Colonic mucosa (tissue), 4 donors: ENCODE results near the gene SRPK1. TPM values are rescaled to one million over a fixed set of nuclear protein-coding genes. Genes with fewer than 3 reads are reported as not detected.
"Not testable (repeated sequence)": the region's sequence is repeated elsewhere in the genome, so short reads cannot be mapped to it uniquely, and the experiment has no call there.

Source experiments
- DNase-seq: peaks from one replicate; pipeline ENCODE4 v3.0.0-alpha.2; 2020
- H3K27ac ChIP-seq: fragments of 200-600 bp; one replicate; pipeline ENCODE4 v1.8.0; 2021
- H3K27me3 ChIP-seq: fragments of 200-600 bp; one replicate; pipeline ENCODE4 v1.8.0; 2021
- H3K36me3 ChIP-seq: fragments of 200-600 bp; one replicate; pipeline ENCODE4 v1.8.0; 2021
- H3K4me1 ChIP-seq: fragments of 200-600 bp; one replicate; pipeline ENCODE4 v1.8.0; 2021; ENCODE audit warnings: mild to moderate bottlenecking
- H3K4me3 ChIP-seq: fragments of 200-600 bp; one replicate; pipeline ENCODE4 v1.8.0; 2021
- H3K9ac ChIP-seq, 2 donors: one replicate each; pipeline ENCODE4 v1.7.0; 2013; ENCODE audit warnings: control low read depth in 2 of 2, low read depth in 2 of 2, low read length in 2 of 2
- H3K9me3 ChIP-seq: fragments of 200-600 bp; one replicate; pipeline ENCODE4 v1.8.0; 2021
- CTCF ChIP-seq: fragments of 200-600 bp; IDR thresholded peaks from one replicate; pipeline ENCODE4 v1.8.0; 2022; ENCODE audit warnings: antibody characterized with exemption, mild to moderate bottlenecking
- intact Hi-C: fragments of 100-400 bp; cut with DNase I; formaldehyde crosslinking; loops from one replicate; pipeline ENCODE4 v1.14.1; 2022
- total RNA-seq, 2 donors: library from RNA; stranded (reverse); fragmentation: NEBNext Ultra II Directional in 1 of 2; extraction: Animal tissue kit (Norgen Biotek cat#: 25700) in 1 of 2; gene quantifications; one replicate each; pipeline ENCODE4 v1.2.1, GENCODE V29; 2021
- donor health status: healthy.
- donor health status: DM: no; HTN: no; CAD: no.
- donor health status: DM: no; HTN: no; CAD: no.

The SRPK1 gene
- total RNA-seq, 2 donors from 2014 or later: 89.4 to 111 TPM

- Histone ChIP-seq H3K4me3 (no peak overlapping the region), H3K4me1 (no peaks in the 10 kb centered on the region), H3K9ac (no peak overlapping the region), H3K27me3 (no peaks in the 10 kb centered on the region), H3K36me3 (no peaks in the 10 kb centered on the region), H3K9me3 (no peaks in the 10 kb centered on the region), H3K27ac (no peak overlapping the region)
- intact Hi-C loops: no loop called here
- no peak for DNase-seq
- no peak for TF ChIP-seq CTCF
Observed at GRCh38 chr6:35936681-35937359, 15.9 kb upstream of the SRPK1 start.

GRCh38 chr6:35935469-35935868 is 14.6 kb upstream of the SRPK1 start:
- Histone ChIP-seq H3K4me3 (no peak overlapping the region), H3K9me3 (no peaks in the 10 kb centered on the region), H3K27me3 (no peaks in the 10 kb centered on the region), H3K36me3 (no peaks in the 10 kb centered on the region), H3K4me1 (no peaks in the 10 kb centered on the region), H3K27ac (no peak overlapping the region), H3K9ac (no peak overlapping the region)
- no peak for TF ChIP-seq CTCF
- intact Hi-C loops: no loop called here
- no peak for DNase-seq

- H3K4me3 ChIP-seq: no peak overlapping the region
- no peak for DNase-seq
Observed at GRCh38 chr6:35933844-35934243, 12.9 kb upstream of the SRPK1 start.

GRCh38 chr6:35931873-35932272 is 11.0 kb upstream of the SRPK1 start:
- H3K9ac ChIP-seq, H3K27me3 ChIP-seq, H3K36me3 ChIP-seq, H3K27ac ChIP-seq, H3K4me3 ChIP-seq, H3K9me3 ChIP-seq, DNase-seq, H3K4me1 ChIP-seq, intact Hi-C loops: not testable (repeated sequence)

More at GRCh38 chr6:35933844-35934243, 12.9 kb upstream of the SRPK1 start:
- H3K36me3 ChIP-seq: no peaks in the 10 kb centered on the region
- no peaks in the 10 kb centered on the region for H3K27me3 ChIP-seq
- intact Hi-C loops: no loop called here
- no peak overlapping the region for H3K9ac ChIP-seq
- no peaks in the 10 kb centered on the region for H3K9me3 ChIP-seq
- H3K4me1 ChIP-seq: no peaks in the 10 kb centered on the region
- no peak for TF ChIP-seq CTCF
- H3K27ac ChIP-seq: no peak overlapping the region

- Histone ChIP-seq H3K27me3 (no peaks in the 10 kb centered on the region), H3K9me3 (no peaks in the 10 kb centered on the region), H3K9ac (no peak overlapping the region), H3K27ac (no peak overlapping the region), H3K36me3 (no peaks in the 10 kb centered on the region), H3K4me3 (no peak overlapping the region), H3K4me1 (no peaks in the 10 kb centered on the region)
- no peak for TF ChIP-seq CTCF
- DNase-seq: no peak
- intact Hi-C loops: no loop called here
Observed at GRCh38 chr6:35931120-35931561, 10.2 kb upstream of the SRPK1 start.

- Histone ChIP-seq H3K36me3 (no peaks in the 10 kb centered on the region), H3K27me3 (no peaks in the 10 kb centered on the region), H3K9ac (no peak overlapping the region), H3K27ac (no peak overlapping the region), H3K9me3 (no peaks in the 10 kb centered on the region), H3K4me3 (no peak overlapping the region), H3K4me1 (no peaks in the 10 kb centered on the region)
- intact Hi-C loops: no loop called here
- no peak for TF ChIP-seq CTCF
- DNase-seq: no peak
Observed at GRCh38 chr6:35929601-35930000, 8.7 kb upstream of the SRPK1 start.
